Kidney (tissue), 14 donors: ENCODE data around the gene OR5K3. TPM values are rescaled to one million over a fixed set of nuclear protein-coding genes. Genes with fewer than 3 reads are reported as not detected.

ENCODE experiments used
- DNase-seq, 5 donors: peaks; one replicate each; pipeline ENCODE4 v3.0.0-alpha.2; 2013 to 2020
- FAIRE-seq: peaks from 2 replicates; lab custom pipeline; 2012; peaks lifted over from hg19 to GRCh38; lab: Jason Lieb, UNC
- H3K27ac ChIP-seq, 2 donors: one replicate each; pipeline ENCODE4 v1.7.0; 2013; ENCODE audit warnings: low read depth in 2 of 2, low read length in 2 of 2, inconsistent platforms in 1 of 2
- H3K27me3 ChIP-seq: one replicate; pipeline ENCODE4 v1.7.1; 2013; ENCODE audit warnings: low read length, inconsistent platforms; ENCODE audit not compliant: control insufficient read depth, insufficient read depth
- H3K36me3 ChIP-seq, 3 donors: one replicate each; pipeline versions ENCODE4 v1.7.0 to v1.7.1; 2013; ENCODE audit warnings: low read length in 3 of 3, control low read depth in 1 of 3, inconsistent platforms in 1 of 3; ENCODE audit not compliant: insufficient read depth in 3 of 3, control insufficient read depth in 2 of 3
- H3K4me1 ChIP-seq, 3 donors: one replicate each; pipeline versions ENCODE4 v1.7.0 to v1.7.1; 2013; ENCODE audit warnings: low read length in 3 of 3, inconsistent platforms in 1 of 3, low read depth in 1 of 3; ENCODE audit not compliant: control insufficient read depth in 2 of 3, insufficient read depth in 2 of 3
- H3K4me3 ChIP-seq, 3 donors: one replicate each; pipeline versions ENCODE4 v1.7.0 to v1.8.1; 2013; ENCODE audit warnings: low read length in 3 of 3, control low read depth in 1 of 3, inconsistent platforms in 1 of 3
- H3K9ac ChIP-seq, 3 donors: one replicate each; pipeline versions ENCODE4 v1.7.0 to v1.7.1; 2013; ENCODE audit warnings: low read length in 3 of 3, control low read depth in 1 of 3, inconsistent platforms in 1 of 3
- H3K9me3 ChIP-seq, 3 donors: one replicate each; pipeline versions ENCODE4 v1.7.0 to v1.7.1; 2013; ENCODE audit warnings: low read length in 3 of 3, control low read depth in 1 of 3, inconsistent platforms in 1 of 3; ENCODE audit not compliant: control insufficient read depth in 2 of 3, insufficient read depth in 1 of 3
- CTCF ChIP-seq: IDR thresholded peaks from 3 replicates; pipeline ENCODE4 v1.5.1; 2012; ENCODE audit warnings: mild to moderate bottlenecking, moderate library complexity, borderline replicate concordance; ENCODE audit not compliant: insufficient read depth; ENCODE audit errors: extremely low read depth
- intact Hi-C: fragments of 100-400 bp; cut with DNase I; formaldehyde crosslinking; loops from one replicate; pipeline ENCODE4 v1.11.1; 2022
- polyA plus RNA-seq: library from polyadenylated mRNA; stranded (reverse); fragments of 350-450 nt; fragmentation: Illumina TruSeq; extraction: RNeasy Lipid Tissue Mini Kit (QIAGEN cat#74804); gene quantifications from one replicate; pipeline ENCODE4 v1.2.3, GENCODE V29; 2014; ENCODE audit warnings: low read depth, low replicate concordance; ENCODE audit not compliant: insufficient read depth
- total RNA-seq: library from RNA; stranded (reverse); fragmentation: NEBNext Ultra II Directional; extraction: Animal tissue kit (Norgen Biotek cat#: 25700); gene quantifications from one replicate; pipeline ENCODE4 v1.2.1, GENCODE V29; 2021
- donor health status: control.
- donor health status: control.
- donor health status: control.
- donor health status: control.
- donor health status: control.
- donor health status: DM: yes; HTN: yes; CAD: no.
- donor health status: Normal renal cell carcinoma (clear cell type).

OR5K3 gene
- total and polyA plus RNA-seq, 2 donors from 2014 or later = not detected

- Histone ChIP-seq H3K27me3 (no peaks in the 10 kb centered on the region), H3K9me3 (peaks cover 0 to 15% (median 4%) of the 10 kb centered on the region in 3 donors), H3K4me3 (no peak overlapping the region), H3K36me3 (no peaks in the 10 kb centered on the region), H3K4me1 (no peaks in the 10 kb centered on the region), H3K27ac (no peak overlapping the region), H3K9ac (no peak overlapping the region)
- intact Hi-C loops = no loop called here
- no peak for TF ChIP-seq CTCF
- FAIRE-seq (no peak), DNase-seq (no peak)
These were observed 42.1 kb downstream of the OR5K3 start for GRCh38 chr3:98432575-98432974.

GRCh38 chr3:98433764-98434163, 43.3 kb downstream of the OR5K3 start:
- FAIRE-seq = no peak
- no peak for TF ChIP-seq CTCF

GRCh38 chr3:98434412-98434811, 43.9 kb downstream of the OR5K3 start:
- Histone ChIP-seq H3K36me3 (no peaks in the 10 kb centered on the region), H3K27ac (no peak overlapping the region), H3K4me1 (no peaks in the 10 kb centered on the region), H3K9me3 (peaks cover 0 to 4% (median 3%) of the 10 kb centered on the region in 3 donors), H3K4me3 (no peak overlapping the region), H3K9ac (no peak overlapping the region), H3K27me3 (no peaks in the 10 kb centered on the region)
- intact Hi-C loops = no loop called here
- no peak for FAIRE-seq
- DNase-seq = no peak
- no peak for TF ChIP-seq CTCF

More at GRCh38 chr3:98433764-98434163, 43.3 kb downstream of the OR5K3 start:
- DNase-seq = no peak
- Histone ChIP-seq H3K36me3 (no peaks in the 10 kb centered on the region), H3K4me1 (no peaks in the 10 kb centered on the region), H3K27me3 (no peaks in the 10 kb centered on the region), H3K9me3 (peaks cover 0 to 9% (median 4%) of the 10 kb centered on the region in 3 donors), H3K27ac (no peak overlapping the region), H3K4me3 (no peak overlapping the region), H3K9ac (no peak overlapping the region)
- intact Hi-C loops = no loop called here

GRCh38 chr3:98440283-98440682, 49.8 kb downstream of the OR5K3 start:
- Histone ChIP-seq H3K27ac (no peak overlapping the region), H3K36me3 (no peaks in the 10 kb centered on the region), H3K9ac (no peak overlapping the region), H3K4me3 (no peak overlapping the region), H3K9me3 (no peaks in the 10 kb centered on the region), H3K4me1 (no peaks in the 10 kb centered on the region), H3K27me3 (no peaks in the 10 kb centered on the region)
- no peak for TF ChIP-seq CTCF
- FAIRE-seq = no peak
- DNase-seq = no peak
- intact Hi-C loops = no loop called here
